GM12872 (cell line): ENCODE results near the gene SMIM32.

Experiments used
- CTCF ChIP-seq: IDR thresholded peaks from 3 replicates; pipeline ENCODE4 v1.5.1; 2011; ENCODE audit warnings: low read depth, mild to moderate bottlenecking, low read length, moderate library complexity; ENCODE audit not compliant: insufficient read depth

The SMIM32 gene

DNA sequence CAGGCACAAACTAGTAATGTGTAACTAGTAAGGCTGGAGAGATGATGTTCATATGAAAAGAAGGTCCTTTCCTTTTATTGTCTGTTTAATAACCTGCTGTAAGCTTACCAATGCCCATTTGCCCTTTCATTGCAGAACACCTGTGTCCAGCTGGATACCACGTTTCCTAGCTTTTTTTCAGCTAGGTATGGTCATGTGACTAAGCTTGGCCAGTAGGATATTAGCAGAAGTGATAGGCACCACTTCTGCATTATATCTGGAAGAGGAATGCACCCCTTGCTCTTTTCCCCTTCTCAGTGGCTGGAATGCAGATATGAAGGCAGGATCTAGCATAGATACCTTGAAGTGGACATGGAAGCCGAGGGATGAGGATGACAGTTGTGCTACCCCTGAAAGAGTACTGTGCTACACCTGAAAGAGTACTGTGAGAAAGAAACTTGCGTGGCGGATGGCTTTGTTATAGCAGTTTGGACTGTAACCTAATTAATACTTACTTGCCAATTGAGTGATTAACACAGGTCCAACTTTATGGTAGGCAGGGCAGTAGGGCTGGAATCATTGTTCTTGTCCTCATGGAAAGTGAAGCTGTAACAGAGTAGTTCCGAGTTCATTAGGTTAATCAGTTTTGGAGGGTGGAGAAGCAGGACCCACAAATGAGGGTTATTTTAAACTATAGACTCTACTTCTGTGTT lies 6.8 kb downstream of the SMIM32 start:
- TF ChIP-seq CTCF, result no peak

- no peak for TF ChIP-seq CTCF
Measured at GRCh38 chr5:136182618-136183017, 10.3 kb downstream of the SMIM32 start.

DNA sequence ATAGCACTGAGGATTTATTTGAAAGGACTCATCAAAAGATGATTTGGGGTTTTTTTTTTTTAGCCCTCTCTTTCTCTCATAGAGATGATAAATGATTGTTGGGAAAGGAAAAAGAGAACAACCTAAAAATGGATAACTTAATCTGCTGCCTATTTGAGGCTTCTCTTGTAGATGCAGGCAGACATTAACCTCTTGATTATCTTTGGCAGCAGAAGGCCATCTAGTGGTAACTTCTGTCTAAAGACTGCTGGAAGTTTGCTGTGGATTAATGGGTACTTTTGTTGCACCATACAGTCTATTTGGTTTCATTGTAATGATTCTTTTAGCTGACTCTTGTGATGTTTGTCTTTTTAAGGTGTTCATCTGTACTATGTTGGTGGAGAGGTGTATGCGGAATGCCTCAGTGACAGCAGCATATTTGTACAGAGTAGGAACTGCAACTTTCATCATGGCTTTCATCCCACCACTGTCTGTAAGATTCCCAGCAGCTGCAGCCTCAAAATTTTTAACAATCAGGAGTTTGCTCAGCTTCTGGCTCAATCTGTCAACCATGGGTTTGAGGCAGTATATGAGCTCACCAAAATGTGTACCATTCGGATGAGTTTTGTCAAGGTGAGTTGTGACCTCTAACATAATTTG lies 18.8 kb downstream of the SMIM32 start:
- TF ChIP-seq CTCF, result peak; percentile 76

DNA sequence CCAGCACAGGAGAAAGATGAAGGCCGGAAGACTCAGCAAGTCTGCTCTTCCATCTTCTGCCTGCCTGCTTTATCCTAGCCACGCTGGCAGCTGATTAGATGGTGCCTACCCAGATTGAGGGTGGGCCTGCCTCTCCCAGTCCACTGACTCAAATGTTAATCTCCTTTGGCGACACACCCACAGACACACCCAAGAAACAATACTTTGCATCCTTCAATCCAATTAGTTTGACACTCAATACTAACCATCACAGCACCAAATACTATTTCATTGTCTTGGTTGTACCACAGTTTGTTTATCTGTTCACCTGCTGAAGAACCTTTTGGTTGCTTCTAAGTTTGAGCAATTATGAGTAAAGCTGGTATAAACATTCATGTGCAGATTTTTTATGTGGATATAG lies 23.7 kb downstream of the SMIM32 start:
- TF ChIP-seq CTCF, result no peak

DNA sequence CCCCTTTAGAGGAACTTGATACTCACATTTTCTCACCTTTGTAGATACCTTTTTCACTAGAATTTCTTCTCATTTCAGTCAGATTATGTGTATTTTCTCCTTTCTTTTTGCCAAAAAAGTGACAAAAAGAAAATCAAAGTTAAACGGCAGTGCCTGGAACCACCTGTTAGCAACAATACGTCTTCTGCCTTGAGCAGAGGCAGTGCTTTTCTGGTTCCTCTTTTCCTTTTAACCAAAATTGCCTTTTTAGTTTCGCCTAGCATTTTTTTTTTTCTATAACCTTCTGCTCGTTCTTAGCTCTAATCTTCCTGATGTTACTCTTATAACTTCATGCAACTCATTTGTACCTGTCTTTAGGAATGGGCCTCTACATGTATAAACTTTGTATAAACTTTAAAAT lies 26.1 kb downstream of the SMIM32 start:
- TF ChIP-seq CTCF, result no peak

DNA sequence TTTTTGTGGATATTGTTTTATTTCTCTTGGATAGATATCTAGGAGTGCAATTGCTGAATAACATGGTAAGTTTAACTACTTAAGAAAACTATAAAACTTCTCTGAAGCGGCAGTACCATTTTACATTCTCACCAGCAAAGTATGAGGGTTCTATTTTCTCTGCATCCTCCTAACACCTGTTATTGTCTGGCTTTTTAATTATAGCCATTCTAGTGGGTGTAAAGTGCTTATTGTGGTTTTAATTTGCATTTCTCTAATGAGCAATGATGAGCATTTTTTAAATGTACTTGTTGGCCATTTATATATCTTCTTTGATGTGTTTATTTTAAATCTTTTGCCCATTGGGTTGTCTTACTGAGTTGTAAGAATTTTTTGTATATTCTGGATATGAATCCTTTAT lies 28.7 kb downstream of the SMIM32 start:
- no peak for TF ChIP-seq CTCF

DNA sequence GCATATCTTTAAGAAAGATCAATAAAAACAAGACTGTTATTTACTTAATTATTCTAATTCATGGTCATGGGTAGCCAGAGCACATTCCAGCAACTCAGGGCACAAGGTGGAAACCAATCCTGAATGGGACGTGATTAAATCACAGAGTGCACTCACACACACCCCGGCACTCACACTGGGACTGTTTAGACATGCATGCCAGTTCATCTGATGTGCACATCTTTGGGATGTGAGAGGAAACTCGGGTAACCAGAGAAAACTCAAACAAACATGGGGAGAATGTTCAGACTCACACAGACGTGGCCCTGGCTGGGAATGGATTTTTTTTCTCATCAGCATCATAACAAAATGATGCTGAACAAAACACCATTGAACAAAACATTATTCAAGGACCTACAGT lies 31.0 kb downstream of the SMIM32 start:
- TF ChIP-seq CTCF, result no peak

DNA sequence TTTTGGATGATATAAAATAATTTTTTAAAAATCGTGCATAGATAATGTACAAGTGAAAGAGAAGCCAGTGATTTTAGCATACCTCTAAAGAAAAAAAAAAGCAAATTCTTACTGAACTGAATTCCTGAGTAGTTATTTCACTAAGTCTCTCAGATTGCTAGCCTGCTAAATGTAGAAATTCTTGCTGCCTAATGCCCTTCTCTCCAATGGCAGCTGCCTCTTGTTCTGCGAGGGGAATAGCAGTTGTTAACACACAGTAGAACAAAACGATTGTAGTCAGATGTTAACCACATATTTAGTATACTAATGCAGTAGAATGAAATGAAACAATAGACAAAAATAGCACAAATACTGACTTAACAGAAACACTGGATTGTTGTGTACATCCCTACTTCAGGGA lies 33.5 kb downstream of the SMIM32 start:
- TF ChIP-seq CTCF, result no peak
